Kidney (tissue), 14 donors: ENCODE measurements around the gene MYO7A. TPM values are rescaled to one million over a fixed set of nuclear protein-coding genes. Genes with fewer than 3 reads are reported as not detected.

Source experiments
- DNase-seq, 5 donors: peaks; one replicate each; pipeline ENCODE4 v3.0.0-alpha.2; 2013 to 2020
- FAIRE-seq: peaks from 2 replicates; lab custom pipeline; 2012; peaks lifted over from hg19 to GRCh38; lab: Jason Lieb, UNC
- H3K27ac ChIP-seq, 2 donors: one replicate each; pipeline ENCODE4 v1.7.0; 2013; ENCODE audit warnings: low read depth in 2 of 2, low read length in 2 of 2, inconsistent platforms in 1 of 2
- H3K27me3 ChIP-seq: one replicate; pipeline ENCODE4 v1.7.1; 2013; ENCODE audit warnings: low read length, inconsistent platforms; ENCODE audit not compliant: control insufficient read depth, insufficient read depth
- H3K36me3 ChIP-seq, 3 donors: one replicate each; pipeline versions ENCODE4 v1.7.0 to v1.7.1; 2013; ENCODE audit warnings: low read length in 3 of 3, control low read depth in 1 of 3, inconsistent platforms in 1 of 3; ENCODE audit not compliant: insufficient read depth in 3 of 3, control insufficient read depth in 2 of 3
- H3K4me1 ChIP-seq, 3 donors: one replicate each; pipeline versions ENCODE4 v1.7.0 to v1.7.1; 2013; ENCODE audit warnings: low read length in 3 of 3, inconsistent platforms in 1 of 3, low read depth in 1 of 3; ENCODE audit not compliant: control insufficient read depth in 2 of 3, insufficient read depth in 2 of 3
- H3K4me3 ChIP-seq, 3 donors: one replicate each; pipeline versions ENCODE4 v1.7.0 to v1.8.1; 2013; ENCODE audit warnings: low read length in 3 of 3, control low read depth in 1 of 3, inconsistent platforms in 1 of 3
- H3K9ac ChIP-seq, 3 donors: one replicate each; pipeline versions ENCODE4 v1.7.0 to v1.7.1; 2013; ENCODE audit warnings: low read length in 3 of 3, control low read depth in 1 of 3, inconsistent platforms in 1 of 3
- H3K9me3 ChIP-seq, 3 donors: one replicate each; pipeline versions ENCODE4 v1.7.0 to v1.7.1; 2013; ENCODE audit warnings: low read length in 3 of 3, control low read depth in 1 of 3, inconsistent platforms in 1 of 3; ENCODE audit not compliant: control insufficient read depth in 2 of 3, insufficient read depth in 1 of 3
- intact Hi-C: fragments of 100-400 bp; cut with DNase I; formaldehyde crosslinking; loops from one replicate; pipeline ENCODE4 v1.11.1; 2022
- polyA plus RNA-seq: library from polyadenylated mRNA; stranded (reverse); fragments of 350-450 nt; fragmentation: Illumina TruSeq; extraction: RNeasy Lipid Tissue Mini Kit (QIAGEN cat#74804); gene quantifications from one replicate; pipeline ENCODE4 v1.2.3, GENCODE V29; 2014; ENCODE audit warnings: low read depth, low replicate concordance; ENCODE audit not compliant: insufficient read depth
- total RNA-seq: library from RNA; stranded (reverse); fragmentation: NEBNext Ultra II Directional; extraction: Animal tissue kit (Norgen Biotek cat#: 25700); gene quantifications from one replicate; pipeline ENCODE4 v1.2.1, GENCODE V29; 2021
- TF ChIP-seq, protein P1 (sequence below): IDR thresholded peaks from 3 replicates; pipeline ENCODE4 v1.5.1; 2012; ENCODE audit warnings: mild to moderate bottlenecking, moderate library complexity, borderline replicate concordance; ENCODE audit not compliant: insufficient read depth; ENCODE audit errors: extremely low read depth
- donor health status: control.
- donor health status: control.
- donor health status: control.
- donor health status: control.
- donor health status: control.
- donor health status: DM: yes; HTN: yes; CAD: no.
- donor health status: Normal renal cell carcinoma (clear cell type).

MYO7A gene
- total and polyA plus RNA-seq, 2 donors from 2014 or later, result 6.1 to 10.7 TPM

DNA sequence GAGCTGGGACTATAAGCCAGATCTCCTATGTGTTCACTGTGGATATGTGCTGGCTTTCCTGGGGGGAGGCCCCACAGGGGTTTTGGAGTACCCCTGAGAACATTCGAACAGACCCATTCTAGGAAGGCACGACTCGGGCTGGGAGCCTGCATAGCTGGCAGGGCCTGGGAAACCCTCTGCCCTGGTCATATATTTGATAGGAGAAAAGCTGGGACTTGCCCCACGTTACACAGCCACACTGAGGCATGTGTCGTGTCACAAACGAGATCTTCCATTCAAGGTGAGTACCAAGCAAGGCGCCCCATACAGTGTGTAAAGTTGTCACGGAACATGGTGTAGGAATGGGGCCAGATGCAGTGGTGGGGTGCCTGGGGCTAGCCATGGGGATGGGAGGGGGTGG lies 11.2 kb downstream of the MYO7A start:
- peaks cover 6% of the 10 kb centered on the region for H3K27me3 ChIP-seq
- H3K27ac ChIP-seq, result no peak overlapping the region
- peaks cover 0 to 2% (median 0%) of the 10 kb centered on the region in 3 donors for H3K4me1 ChIP-seq
- TF ChIP-seq, protein P1, sequence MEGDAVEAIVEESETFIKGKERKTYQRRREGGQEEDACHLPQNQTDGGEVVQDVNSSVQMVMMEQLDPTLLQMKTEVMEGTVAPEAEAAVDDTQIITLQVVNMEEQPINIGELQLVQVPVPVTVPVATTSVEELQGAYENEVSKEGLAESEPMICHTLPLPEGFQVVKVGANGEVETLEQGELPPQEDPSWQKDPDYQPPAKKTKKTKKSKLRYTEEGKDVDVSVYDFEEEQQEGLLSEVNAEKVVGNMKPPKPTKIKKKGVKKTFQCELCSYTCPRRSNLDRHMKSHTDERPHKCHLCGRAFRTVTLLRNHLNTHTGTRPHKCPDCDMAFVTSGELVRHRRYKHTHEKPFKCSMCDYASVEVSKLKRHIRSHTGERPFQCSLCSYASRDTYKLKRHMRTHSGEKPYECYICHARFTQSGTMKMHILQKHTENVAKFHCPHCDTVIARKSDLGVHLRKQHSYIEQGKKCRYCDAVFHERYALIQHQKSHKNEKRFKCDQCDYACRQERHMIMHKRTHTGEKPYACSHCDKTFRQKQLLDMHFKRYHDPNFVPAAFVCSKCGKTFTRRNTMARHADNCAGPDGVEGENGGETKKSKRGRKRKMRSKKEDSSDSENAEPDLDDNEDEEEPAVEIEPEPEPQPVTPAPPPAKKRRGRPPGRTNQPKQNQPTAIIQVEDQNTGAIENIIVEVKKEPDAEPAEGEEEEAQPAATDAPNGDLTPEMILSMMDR, result no peak
- FAIRE-seq (no peak), DNase-seq (peak in 1 of 5 donors; percentile 57)
- no peaks in the 10 kb centered on the region for H3K9me3 ChIP-seq
- H3K4me3 ChIP-seq, result no peak overlapping the region
- no peak overlapping the region for H3K9ac ChIP-seq
- intact Hi-C loops, result no loop called here
- no peaks in the 10 kb centered on the region for H3K36me3 ChIP-seq

DNA sequence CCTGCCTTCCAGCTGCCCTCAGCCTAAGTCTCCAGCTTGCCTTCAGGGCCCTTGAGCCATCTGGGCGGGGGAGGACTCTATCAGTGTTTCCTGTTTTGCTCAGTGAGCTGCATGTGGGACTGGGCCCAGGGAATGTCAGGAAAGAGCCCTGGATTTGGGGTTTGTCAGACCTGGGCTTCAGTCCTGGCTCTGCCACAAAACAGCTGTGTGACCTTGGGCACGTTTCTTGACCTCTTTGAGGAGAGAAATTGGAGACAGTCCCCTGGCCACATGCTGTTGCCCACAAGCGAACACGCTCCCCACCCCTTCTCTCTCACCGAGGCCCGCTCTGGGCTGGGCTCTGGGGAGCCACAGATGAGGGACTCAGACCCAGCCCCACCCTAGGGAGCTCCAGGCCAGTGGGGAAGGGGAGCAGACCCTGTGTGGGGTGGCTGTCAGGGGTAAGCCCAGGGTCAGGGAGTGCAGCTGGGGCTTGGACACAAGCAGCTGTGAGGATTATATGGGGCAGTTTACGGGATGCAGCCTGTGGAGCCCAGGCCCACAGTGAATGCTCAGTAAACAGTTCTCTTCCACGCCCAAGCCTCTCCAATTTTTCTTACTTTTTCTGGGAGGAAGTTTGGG lies 12.3 kb downstream of the MYO7A start:
- Histone ChIP-seq H3K27ac (no peak overlapping the region), H3K9ac (no peak overlapping the region), H3K9me3 (no peaks in the 10 kb centered on the region), H3K36me3 (no peaks in the 10 kb centered on the region), H3K27me3 (peaks cover 6% of the 10 kb centered on the region), H3K4me3 (no peak overlapping the region), H3K4me1 (peaks cover 0 to 9% (median 3%) of the 10 kb centered on the region in 3 donors)
- no peak for FAIRE-seq
- TF ChIP-seq, protein P1, result no peak
- intact Hi-C loops, result no loop called here
- peak in 2 of 5 donors; percentile 42 to 50 for DNase-seq

DNA sequence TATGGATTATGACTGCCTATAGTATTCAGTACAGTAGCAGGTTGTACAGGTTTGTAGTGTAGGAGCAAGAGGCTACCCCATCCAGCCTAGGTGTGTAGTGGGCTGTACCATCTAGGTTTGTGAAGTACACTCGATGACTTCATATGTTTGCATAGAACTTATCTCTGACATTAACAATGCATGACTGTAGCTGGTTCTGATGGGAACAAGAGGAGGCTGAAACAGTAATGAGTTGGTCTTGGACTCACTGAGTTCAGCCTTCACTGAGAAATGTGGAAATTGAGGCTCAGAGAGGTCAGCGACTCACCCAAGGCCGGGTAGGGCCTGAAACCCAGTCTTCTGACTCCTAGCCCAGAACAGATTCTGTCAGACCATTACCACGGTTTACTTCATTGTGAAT lies 13.0 kb downstream of the MYO7A start:
- Histone ChIP-seq H3K4me3 (no peak overlapping the region), H3K9ac (no peak overlapping the region), H3K36me3 (no peaks in the 10 kb centered on the region), H3K9me3 (no peaks in the 10 kb centered on the region), H3K27me3 (peaks cover 6% of the 10 kb centered on the region), H3K4me1 (peaks cover 0 to 9% (median 5%) of the 10 kb centered on the region in 3 donors), H3K27ac (no peak overlapping the region)
- TF ChIP-seq, protein P1, result no peak
- no peak for DNase-seq
- no peak for FAIRE-seq
- intact Hi-C loops, result no loop called here
